CD4-positive, alpha-beta T cell treated with Interleukin-17A for 4 hours (primary cell): ENCODE measurements around the gene CHSY3.

Experiments used
- DNase-seq: peaks from one replicate; pipeline ENCODE4 v3.0.0-alpha.2; 2020; ENCODE audit warnings: mixed read lengths

Gene CHSY3

DNA sequence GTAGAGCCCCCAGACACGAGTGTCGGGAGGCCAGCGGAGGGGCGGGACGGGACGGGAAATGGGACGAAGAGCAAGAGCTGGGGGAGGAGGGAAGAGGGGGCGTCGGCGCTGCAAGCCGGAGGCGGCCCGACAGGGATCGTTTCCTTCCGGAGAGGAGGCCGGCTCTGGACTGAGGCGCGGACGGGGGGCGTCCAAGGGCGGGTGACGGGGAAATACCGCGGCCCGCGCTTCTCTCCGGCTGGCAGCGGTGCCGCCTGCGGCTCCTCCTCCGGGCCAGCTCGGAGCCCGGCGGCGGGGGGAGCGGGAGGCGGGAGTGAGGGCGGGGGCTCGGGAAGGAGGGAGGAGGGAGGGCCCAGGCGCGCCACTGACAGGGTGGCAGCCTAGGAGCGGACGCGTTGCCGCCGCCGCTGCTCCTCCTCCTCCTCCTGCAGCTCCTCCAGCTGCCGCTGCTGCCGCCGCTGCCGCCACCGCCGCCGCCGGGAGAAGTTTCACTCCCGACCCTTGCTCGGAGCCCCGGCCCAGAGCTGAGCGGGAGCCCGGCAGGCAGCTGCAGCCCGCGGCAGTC, at the start of gene CHSY3:
Gene CHSY3, plus strand, starts transcription at position 364 of the 565 bp plus-strand sequence.
- peak; percentile 22 for DNase-seq

DNA sequence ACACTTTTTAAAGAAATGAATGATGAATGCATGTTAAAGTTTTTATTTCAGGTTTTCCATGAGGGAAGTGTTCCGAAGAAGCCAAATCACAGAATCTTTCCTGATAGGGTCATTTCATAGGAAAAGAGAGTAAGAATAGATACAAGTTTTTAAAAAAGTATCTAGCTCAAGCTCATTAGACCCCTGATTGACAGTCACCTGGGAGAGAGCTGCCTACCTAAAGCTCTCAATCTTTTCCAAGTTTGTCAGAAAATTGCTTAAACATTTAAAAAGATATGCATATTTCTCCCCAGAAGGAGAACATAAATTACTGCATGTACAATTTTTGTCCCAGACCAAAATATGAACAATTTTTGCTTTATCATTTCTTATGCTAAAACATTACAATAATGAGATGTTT, 47.9 kb upstream of the CHSY3 start:
- no peak for DNase-seq

DNA sequence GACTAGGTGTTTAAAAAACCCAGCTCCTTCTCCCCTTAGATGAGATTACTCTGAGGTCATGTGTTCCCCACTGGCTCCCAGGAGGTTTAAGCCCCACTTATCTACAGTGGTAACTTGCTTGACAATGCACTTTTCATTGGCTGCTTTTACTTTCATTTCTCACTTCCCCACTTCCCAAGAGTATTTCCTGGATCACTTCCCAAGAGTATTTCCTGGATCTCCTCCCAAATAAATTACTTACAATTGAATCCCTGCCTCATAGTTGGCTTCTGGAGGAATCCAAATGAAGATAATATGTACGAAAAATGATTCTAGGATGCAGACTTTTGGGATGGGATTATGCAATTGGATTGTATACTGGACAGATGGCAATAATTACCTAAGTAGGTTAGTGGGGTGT, 47.1 kb upstream of the CHSY3 start:
- no peak for DNase-seq

DNA sequence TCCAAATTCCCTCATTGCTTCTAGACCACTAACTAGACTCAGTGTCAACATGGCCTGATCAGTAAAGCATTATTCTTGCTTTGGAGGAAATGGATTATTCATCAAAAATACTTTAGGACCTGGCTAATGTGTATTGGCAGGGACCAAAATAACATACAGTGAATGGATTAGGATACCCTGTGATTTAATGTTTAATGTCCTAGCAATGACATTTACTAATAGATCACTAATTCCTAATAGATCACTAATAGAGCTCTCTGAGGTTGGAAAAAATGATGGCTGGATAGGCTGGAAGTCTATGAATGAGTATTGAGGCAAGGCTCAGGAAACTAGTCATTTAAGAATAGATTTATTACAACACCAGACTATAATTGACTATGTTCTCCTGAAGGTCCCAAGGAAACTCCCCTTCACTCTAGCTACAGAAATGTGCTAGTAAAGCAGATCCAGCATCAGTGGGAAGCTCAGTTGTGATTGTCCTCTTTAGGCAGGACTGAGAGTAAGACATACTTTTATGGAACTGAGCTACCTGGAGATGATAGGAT, 46.1 kb upstream of the CHSY3 start:
- no peak for DNase-seq

DNA sequence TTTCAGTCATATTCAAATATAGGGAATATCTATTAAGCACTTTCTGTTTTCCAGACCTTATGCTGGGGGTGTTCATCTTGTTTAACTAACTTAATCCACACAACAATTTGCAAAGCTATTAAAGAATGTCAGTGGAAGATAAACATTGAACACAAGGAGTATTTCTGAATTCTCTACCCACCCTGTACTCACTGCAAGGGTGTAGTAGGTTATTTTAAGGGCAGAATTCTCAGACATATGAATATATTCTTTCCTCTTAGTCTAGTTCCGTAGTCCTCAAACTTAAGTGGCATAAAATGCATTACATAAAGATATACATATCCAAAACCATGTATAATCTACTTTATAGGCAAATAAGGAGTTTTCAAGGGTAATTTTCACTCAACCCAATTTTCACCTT, 19.9 kb upstream of the CHSY3 start:
- no peak for DNase-seq

DNA sequence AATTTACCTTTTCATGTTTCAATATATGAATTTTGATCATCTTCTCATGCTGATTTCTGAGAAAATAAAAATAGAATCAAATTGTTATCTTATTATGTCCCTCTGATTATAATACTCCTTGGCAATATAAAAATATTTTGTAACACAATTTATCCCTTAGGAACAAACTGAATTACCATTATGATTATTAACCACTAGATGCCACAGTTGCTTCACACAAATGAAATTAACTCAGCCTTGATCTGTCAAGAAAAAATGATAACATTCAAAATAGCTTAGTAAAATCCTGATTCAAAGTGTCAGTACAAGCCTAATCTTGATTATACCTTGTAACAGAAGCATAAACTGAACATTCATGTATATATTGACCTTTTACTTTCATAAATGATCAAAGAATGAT, 4.8 kb upstream of the CHSY3 start:
- DNase-seq = no peak

DNA sequence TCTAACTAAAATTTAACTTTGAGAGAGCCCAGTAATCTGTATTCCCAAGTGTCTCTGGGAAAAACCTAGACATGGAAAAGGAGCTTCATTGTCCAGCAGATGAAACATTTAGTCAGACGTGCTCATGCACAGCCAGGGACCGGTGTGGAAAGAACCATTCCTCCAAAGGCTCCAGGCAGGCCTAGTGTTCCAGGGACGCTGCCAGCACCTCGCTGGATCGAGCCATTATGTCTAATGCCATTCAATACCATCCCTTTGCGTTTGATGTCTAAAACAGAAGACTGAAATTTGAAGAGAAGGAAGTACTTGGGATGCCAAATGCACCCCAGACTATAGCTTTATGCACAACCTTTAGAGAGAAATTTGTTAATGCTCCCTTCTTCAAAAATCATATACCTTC, 1.4 kb upstream of the CHSY3 start:
- no peak for DNase-seq

DNA sequence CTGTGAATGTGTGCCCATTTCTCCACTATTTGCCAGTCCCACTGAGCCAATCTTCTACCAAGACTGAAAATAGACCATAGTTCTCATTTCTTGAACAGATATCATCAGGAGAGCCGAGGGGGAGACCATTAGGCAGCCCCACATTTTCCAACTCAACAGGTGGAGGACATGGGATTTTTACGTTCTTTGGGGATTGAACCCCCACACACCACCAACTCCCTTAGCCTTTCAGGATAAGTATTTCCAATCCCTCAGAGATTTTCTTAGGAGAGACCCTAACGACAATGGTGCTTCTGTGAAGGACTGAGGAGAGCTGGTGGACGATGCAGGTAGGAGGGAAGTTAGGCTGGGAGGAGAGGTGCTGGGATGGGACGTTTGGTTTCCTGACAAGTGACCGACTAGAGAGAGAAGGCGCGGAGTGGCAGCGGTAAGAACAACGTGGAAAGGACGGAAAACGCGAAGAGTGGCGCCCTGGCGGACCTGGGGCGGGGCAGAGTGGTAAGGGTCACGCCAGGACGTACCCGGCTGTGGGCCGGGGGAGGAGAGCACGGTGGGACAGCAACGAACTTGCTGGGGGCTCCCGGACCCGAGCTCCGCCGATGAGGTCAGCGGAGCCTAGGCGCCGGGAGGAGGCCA, 681 bp upstream of the CHSY3 start:
- no peak for DNase-seq

DNA sequence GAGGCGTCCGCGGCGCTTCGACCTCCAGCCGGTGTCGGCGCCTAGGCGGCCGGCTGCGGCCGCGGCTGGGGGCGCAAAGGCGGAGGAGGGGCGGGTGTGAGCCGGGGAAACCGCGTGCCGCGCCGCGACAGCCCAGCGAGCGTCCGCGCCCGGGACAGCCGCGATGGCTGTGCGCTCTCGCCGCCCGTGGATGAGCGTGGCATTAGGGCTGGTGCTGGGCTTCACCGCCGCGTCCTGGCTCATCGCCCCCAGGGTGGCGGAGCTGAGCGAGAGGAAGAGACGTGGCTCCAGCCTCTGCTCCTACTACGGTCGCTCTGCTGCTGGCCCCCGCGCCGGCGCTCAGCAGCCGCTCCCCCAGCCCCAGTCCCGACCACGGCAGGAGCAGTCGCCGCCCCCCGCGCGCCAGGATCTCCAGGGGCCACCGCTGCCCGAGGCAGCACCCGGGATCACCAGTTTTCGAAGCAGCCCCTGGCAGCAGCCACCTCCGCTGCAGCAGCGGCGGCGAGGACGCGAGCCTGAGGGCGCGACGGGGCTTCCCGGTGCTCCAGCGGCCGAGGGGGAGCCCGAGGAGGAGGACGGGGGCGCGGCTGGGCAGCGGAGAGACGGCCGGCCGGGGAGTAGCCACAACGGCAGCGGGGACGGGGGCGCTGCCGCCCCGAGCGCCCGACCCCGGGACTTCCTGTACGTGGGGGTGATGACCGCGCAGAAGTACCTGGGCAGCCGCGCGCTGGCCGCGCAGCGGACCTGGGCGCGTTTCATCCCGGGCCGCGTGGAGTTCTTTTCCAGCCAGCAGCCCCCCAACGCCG, 605 bp downstream of the CHSY3 start:
- DNase-seq = no peak

DNA sequence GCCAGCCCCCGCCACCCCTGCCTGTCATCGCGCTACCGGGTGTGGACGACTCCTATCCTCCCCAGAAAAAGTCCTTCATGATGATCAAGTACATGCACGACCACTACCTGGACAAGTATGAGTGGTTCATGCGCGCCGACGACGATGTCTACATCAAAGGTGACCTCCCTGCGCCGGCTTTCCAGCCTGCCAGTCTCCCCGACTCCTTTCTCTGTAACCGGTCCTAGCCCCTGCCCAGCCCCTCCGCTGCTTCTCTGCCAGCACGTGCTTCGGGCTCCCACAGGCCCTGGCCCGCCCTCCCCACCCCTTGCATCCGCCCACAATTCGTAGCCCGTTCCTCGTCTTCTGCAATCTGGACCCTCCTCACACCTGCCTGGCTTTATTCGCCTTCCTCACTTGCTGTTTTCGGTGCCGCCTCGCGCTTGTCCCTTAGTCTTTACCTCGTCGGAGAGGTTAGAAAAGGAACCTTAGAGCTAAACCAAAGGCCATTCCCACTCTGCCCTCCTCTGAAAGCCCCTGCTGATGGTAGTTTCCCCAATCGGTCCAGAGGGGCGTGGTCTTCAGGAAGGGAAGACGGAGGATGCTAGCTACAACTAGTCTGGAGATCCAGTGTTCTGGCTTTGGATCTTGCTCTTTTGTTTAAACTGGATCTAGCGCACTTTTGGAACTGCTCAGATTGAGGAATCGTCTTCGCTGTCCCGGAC, 1.4 kb downstream of the CHSY3 start:
- no peak for DNase-seq

DNA sequence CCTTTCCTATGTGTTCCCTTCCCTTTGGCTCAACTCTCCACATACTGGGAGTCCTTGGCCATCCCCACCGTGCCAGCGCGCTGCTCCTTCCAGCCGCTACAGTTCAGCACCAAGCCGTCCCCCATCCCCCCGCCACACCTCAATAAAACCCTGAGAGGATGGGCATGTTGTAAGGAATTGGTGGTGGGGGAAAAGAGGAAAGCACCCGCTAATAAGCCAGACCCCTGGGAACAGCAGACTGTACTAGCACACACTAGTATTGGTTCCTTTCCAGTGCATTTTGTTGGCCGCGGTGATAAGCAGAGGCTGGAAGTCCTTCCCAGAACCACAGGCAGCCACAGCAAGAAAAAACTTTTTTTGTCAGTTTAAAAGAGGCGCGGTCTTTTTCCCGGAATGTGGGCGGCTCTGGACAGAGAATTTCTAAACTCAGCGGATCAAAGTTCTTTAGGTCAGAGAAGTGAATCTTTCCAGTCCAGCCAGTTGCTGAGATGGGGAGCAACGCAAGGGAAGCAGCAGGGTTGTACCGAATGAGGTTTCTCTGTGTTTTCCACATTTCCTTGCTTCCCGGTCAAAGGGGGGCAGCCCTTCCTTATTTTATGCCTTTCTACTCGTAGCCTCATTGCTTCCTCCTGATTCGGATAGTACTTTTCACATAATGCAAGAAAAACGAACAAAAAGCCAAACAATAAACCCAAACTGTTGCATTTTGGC, 2.1 kb downstream of the CHSY3 start:
- DNase-seq = no peak

DNA sequence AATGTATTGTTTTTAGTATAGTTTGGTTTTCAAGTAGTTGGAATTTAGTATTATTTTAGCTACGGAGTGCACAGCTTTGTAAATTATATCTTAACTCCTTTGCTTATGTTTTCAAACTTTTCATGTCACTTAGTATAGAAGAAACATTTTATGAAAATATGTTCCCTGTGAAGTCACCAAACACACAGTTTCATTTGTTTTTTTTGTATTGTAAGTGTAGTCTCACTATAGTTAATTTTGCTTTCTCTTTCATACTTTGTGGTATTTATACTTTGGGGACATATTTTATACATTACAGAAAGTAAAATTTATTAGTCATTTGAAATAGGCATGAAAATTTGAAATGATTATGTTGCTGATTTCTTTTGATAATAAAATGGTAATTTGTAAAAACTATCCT, 5.0 kb downstream of the CHSY3 start:
- DNase-seq = no peak

DNA sequence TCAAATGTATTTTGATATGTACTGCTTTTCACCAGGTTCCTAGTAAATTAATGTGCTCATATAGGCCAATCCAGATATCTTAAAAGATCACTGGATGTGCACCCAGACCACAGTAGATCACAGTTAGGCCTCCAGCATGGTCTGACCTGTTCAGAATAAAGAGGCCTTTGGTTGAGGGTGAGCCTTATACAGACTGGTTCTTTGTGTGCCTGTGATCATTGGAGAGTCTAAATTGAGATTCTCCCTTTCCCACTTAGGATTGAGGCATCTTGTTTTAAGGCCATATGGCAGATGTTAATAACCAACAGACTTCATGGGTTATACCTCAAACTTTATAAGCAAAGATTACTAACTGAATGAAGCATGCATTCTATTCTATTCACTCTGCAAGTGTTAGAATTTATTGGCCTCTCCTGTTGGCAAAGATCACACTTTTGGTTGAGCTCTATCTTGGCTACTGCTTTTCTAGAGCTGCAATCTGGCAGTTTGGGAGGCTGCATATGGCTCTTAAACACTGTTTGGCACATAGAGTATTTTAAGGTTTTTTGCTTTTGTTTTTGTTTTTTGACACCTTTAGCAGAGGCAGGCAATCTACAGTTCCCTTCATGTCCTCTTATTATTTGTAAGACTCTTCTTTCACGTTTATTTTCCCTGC, 8.5 kb downstream of the CHSY3 start:
- no peak for DNase-seq

DNA sequence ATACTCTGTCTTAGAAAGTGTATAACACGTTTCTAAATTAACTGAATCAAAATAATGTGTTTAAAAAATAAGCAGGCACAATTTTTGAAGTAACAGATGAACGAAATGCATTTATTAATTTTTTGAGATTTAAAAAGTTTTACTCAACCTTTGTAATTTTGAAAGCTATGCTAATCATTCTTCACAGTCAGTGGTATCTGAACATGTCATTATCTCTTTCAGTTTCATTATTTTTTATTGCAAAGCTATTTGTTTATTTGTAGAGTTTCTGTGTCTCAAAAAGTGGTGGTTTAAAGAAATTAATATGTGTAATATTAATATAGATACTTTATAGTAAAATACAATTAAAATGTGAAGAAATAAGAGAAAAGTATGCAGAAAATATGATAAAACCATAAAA, 11.2 kb downstream of the CHSY3 start:
- no peak for DNase-seq

DNA sequence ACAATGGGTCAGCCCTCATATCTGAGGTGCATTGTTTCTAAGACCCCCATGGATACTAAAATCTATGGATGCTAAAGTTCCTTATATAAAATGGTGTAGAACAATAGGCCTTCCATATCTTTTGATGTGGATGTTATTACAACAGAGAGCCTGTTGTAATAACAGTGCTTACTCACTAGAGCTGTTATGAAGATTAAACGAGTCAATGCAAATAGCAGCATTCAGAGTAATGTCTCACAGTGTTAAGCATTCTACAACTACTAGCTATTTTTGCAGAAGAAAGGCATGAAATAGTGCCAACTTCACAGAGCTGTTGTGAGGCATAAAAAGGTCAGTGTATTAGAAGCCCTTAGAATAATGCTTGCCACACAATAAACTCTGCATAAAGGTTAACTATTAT, 13.0 kb downstream of the CHSY3 start:
- no peak for DNase-seq

DNA sequence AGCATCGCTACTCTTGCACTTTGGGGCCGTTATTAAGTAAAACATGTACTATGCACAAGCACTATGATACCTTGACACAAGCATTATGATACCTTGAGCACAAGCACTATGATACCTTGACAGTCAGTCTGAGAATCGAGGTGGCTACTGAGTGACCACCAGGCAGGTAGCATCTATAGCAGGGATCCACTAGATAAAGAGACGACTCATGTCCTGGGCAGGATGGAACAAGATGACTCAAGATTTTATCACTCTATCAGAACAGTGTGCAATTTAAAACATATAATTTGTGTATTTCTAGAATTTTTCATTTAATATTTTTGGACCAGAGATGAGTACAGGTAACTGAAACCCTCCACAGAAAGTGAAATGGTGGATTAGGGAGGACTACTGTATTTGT, 16.9 kb downstream of the CHSY3 start:
- DNase-seq = no peak

DNA sequence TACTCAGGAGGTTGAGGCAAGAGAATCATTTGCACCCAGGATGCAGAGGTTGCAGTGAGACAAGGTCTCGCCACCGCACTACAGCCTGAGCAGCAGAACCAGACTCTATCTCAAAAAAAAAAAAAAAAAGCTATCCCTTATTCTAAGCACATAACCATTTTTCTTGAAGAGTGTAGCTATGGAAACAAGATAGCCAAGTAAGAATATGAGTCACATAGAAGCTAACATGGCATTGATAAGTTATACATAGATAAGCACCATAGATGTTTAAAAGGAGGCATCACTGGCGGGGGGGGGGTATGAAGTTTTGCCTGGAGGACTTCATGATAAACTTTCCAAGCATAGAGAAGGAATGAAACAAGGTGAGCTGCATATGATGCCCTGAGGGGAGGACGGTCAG, 26.0 kb downstream of the CHSY3 start:
- DNase-seq = no peak

DNA sequence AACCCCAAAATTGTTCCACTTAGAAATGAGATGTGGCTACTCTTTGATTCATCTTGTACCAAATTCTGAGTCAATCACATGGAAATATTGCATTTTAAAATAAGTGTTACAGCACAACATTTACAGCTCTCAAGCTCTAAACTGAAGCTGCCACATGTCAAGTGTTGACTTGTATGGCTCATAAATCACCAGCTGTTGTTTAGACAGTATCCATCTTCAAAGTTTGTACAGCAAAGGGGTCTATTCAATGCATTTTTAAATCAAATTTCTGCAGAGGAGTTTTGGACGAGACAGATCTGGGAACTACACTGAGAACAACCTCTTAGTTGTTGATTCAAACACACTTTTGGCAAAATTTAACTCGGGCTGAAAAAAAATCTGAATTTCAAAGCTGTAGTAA, 31.4 kb downstream of the CHSY3 start:
- no peak for DNase-seq

DNA sequence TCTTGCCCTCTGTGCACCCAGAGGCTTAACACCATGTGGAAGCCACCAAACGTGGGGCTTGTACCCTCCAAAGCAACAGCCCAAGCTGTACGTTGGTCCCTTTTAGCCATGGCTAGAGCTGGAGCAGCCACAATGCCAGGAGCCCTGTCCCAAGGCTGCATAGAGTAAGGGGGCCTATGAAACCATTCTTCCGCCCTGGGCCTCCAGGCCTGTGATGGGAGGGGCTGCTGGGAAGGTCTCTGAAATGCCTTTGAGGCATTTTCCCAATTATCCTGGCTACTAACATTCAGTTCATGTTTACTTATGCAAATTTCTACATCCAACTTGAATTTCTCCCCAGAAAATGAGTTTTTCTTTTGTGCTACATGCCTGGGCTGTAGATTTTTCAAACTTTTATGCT, 33.8 kb downstream of the CHSY3 start:
- DNase-seq = no peak

DNA sequence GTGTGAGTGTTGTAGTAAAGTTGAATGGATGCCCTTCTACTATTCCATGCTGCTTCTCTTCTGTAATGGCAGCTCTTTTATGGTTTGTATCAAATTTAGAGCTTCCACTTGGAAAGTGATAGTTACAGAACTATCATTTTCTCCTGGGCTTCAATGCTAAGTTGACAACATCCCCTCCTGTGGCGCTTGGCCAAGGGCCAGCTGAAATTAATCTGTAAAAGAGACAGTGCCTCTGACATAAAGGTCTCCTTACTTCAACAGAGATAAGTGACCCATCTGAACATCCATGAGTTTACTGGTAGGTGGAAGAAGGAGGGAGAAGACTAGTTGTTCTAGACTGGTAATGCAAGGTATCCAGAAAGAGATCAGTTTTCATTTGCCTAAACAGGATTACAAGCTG, 39.7 kb downstream of the CHSY3 start:
- DNase-seq = no peak

DNA sequence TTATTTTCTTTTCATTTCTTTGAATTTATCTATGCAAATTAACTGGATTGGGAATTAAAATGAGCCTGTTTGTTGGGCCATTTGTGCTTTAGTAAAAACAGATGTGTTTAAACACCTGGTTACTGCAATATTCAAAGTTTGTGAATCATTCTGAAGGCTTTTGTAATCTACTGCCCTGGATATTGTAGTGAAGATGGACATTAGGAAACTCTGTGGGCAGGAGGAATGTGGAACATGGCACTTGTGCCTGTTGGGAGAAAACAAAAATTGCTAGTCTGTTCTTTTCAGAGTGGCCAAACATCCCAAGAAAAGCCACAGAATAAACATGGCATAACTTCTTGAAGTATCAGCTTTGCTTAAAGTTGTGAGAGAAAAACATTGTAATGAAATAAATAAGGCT, 40.8 kb downstream of the CHSY3 start:
- no peak for DNase-seq

DNA sequence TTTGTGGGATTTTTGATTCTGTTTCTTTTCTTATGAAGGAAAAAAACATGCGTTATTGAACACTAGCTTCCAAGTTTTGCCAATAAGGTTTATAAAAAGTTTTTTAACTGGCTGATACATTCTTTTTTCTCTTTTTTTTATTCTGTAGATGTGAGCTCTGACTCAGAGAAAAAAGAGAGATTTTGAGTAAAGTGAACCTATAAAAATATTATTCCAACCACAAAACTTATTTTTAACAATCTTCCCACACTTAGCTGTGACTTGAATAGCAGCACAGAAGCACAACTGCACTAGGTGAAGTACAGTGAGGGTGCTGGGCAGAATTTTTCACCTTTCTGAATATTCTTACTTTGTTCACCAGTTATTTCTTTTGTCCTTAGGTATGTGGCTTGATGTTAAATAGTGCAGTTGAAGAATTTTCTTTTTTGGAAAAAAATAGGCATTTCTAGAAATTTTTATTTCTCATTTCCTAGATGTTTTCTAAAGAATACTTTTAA, 41.6 kb downstream of the CHSY3 start:
- no peak for DNase-seq
